Measurements from ENCODE around the gene L3MBTL4. TPM values are rescaled to one million over a fixed set of nuclear protein-coding genes. Genes with fewer than 3 reads are reported as not detected.

L3MBTL4 gene
- total RNA-seq, 2 experiments from 2014 or later = not detected

DNA sequence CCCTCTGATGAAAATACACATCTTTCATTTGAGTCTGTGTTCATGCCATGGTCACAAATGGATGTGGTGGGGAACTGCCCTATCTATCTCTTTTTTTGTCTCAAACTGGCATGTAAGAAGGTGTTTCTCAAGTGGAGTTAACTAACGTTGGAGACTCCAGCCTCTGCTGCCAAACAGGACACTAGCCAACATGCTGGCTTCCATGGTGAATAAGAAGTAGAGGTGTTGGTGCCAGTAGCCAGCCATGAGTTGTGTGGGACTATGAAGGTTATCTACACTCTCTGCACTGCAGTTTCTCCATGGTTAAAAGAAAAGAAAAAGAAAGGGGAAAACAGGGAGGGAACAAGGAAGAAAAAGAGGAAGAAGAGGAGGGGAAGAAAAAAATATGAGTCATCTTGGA, 370.4 kb downstream of the L3MBTL4 start:
- Histone ChIP-seq H3K36me3 (ENCODE audit: insufficient read depth, low read length) (no peaks in the 10 kb centered on the region), H3K79me2 (ENCODE audit: insufficient read depth, low read depth, low read length) (no peaks in the 10 kb centered on the region), H3K27ac (ENCODE audit: low read depth, low read length, poor library complexity, severe bottlenecking) (no peak overlapping the region), H3K4me2 (ENCODE audit: low read length) (no peak overlapping the region), H3K9me2 (ENCODE audit: insufficient read depth, low read length) (no peaks in the 10 kb centered on the region), H2AFZ (ENCODE audit: low read length) (no peak overlapping the region), H3K4me3 (ENCODE audit: low read depth, low read length, poor library complexity, severe bottlenecking) (no peak overlapping the region), H3K4me1 (ENCODE audit: insufficient read depth, low read length, poor library complexity, severe bottlenecking) (no peaks in the 10 kb centered on the region), H4K20me1 (ENCODE audit: insufficient read depth, low read length) (no peaks in the 10 kb centered on the region), H3K9me3 (ENCODE audit: low read length) (no peaks in the 10 kb centered on the region)
- TF ChIP-seq EZH2phosphoT487 (IDR thresholded peaks at IDR 0.05; ENCODE audit: borderline replicate concordance, low read depth, low read length) = no peak
- intact Hi-C loops (cut with micrococcal nuclease; ENCODE audit: unreplicated experiment) = no loop called here
- ChIA-PET POLR2A (no interaction called here), CTCF (ENCODE audit: unreplicated experiment) (no interaction called here)
- no peak for DNase-seq (ENCODE audit: low spot score)
- BruUV-seq (replicated peaks) = no TSS peak

DNA sequence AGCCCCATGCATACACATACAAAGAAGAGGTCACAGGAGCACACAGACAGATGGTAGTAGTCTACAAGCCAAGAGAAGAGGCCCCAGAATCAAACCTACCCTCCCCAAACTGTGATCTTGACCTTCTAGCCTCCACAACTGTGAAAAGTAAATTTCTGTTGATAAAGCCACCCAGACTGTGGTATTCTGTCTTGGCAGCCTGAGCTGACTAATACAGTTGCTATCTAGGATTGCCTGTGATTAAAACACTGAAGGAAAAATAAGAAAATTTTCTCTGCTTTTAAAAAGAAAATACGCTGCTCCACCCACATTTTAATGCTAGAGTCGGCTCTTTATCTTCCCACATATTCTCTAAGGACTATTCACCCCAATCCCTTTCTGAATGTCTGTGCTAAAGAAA, 375.7 kb downstream of the L3MBTL4 start:
- no peak overlapping the region for H2AFZ ChIP-seq (ENCODE audit: low read length)
- POLR2A ChIA-PET = no interaction called here

DNA sequence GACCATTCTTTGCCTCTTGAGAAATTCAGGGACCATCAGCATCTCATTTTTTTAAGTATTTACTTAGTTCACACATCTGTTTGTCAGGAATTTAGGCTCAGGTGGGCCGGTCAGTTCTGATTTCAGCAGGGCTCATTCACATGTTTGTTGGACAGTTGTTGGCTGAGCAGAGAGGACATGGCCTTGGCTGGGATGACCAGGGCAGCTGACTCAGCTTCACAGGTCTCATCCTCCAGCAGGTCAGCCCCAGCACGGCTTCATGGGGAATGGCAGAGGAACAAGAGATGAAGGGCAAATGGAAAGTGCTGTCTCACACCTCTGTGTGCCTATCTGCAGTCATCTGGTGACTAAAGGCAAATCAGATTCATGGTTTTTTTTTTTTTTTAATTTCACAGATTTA, 383.3 kb downstream of the L3MBTL4 start:
- ChIA-PET POLR2A (interaction anchor here (0.6 kb wide), 1 partner anchor 161 kb away, joined by 3 read pairs; no protein-coding TSS in a partner anchor), CTCF (ENCODE audit: unreplicated experiment) (no interaction called here)
- H4K20me1 ChIP-seq (ENCODE audit: insufficient read depth, low read length) = no peaks in the 10 kb centered on the region
- no peaks in the 10 kb centered on the region for H3K79me2 ChIP-seq (ENCODE audit: insufficient read depth, low read depth, low read length)
- intact Hi-C loops (cut with micrococcal nuclease; ENCODE audit: unreplicated experiment) = no loop called here
- H3K9me3 ChIP-seq (ENCODE audit: low read length) = no peaks in the 10 kb centered on the region
- H3K27ac ChIP-seq (ENCODE audit: low read depth, low read length, poor library complexity, severe bottlenecking) = no peak overlapping the region
- TF ChIP-seq, protein P1, sequence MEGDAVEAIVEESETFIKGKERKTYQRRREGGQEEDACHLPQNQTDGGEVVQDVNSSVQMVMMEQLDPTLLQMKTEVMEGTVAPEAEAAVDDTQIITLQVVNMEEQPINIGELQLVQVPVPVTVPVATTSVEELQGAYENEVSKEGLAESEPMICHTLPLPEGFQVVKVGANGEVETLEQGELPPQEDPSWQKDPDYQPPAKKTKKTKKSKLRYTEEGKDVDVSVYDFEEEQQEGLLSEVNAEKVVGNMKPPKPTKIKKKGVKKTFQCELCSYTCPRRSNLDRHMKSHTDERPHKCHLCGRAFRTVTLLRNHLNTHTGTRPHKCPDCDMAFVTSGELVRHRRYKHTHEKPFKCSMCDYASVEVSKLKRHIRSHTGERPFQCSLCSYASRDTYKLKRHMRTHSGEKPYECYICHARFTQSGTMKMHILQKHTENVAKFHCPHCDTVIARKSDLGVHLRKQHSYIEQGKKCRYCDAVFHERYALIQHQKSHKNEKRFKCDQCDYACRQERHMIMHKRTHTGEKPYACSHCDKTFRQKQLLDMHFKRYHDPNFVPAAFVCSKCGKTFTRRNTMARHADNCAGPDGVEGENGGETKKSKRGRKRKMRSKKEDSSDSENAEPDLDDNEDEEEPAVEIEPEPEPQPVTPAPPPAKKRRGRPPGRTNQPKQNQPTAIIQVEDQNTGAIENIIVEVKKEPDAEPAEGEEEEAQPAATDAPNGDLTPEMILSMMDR (conservative IDR thresholded peaks at IDR 0.05; ENCODE audit: low read length) = no peak
- TF ChIP-seq EZH2phosphoT487 (IDR thresholded peaks at IDR 0.05; ENCODE audit: borderline replicate concordance, low read depth, low read length) = no peak
- no peak overlapping the region for H2AFZ ChIP-seq (ENCODE audit: low read length)
- no peaks in the 10 kb centered on the region for H3K4me1 ChIP-seq (ENCODE audit: insufficient read depth, low read length, poor library complexity, severe bottlenecking)
- no peak overlapping the region for H3K4me3 ChIP-seq (ENCODE audit: low read depth, low read length, poor library complexity, severe bottlenecking)
- no peak for DNase-seq (ENCODE audit: low spot score)
- no TSS peak for BruUV-seq (replicated peaks)
- H3K9me2 ChIP-seq (ENCODE audit: insufficient read depth, low read length) = no peaks in the 10 kb centered on the region
- no peaks in the 10 kb centered on the region for H3K36me3 ChIP-seq (ENCODE audit: insufficient read depth, low read length)
- H3K4me2 ChIP-seq (ENCODE audit: low read length) = no peak overlapping the region

More for the DNA sequence above, 375.7 kb downstream of the L3MBTL4 start:
- Histone ChIP-seq H3K27ac (ENCODE audit: low read depth, low read length, poor library complexity, severe bottlenecking) (no peak overlapping the region), H3K4me2 (ENCODE audit: low read length) (no peak overlapping the region), H3K9me2 (ENCODE audit: insufficient read depth, low read length) (no peaks in the 10 kb centered on the region), H3K79me2 (ENCODE audit: insufficient read depth, low read depth, low read length) (no peaks in the 10 kb centered on the region), H3K4me3 (ENCODE audit: low read depth, low read length, poor library complexity, severe bottlenecking) (no peak overlapping the region), H3K9me3 (ENCODE audit: low read length) (no peaks in the 10 kb centered on the region), H3K36me3 (ENCODE audit: insufficient read depth, low read length) (no peaks in the 10 kb centered on the region), H4K20me1 (ENCODE audit: insufficient read depth, low read length) (no peaks in the 10 kb centered on the region), H3K4me1 (ENCODE audit: insufficient read depth, low read length, poor library complexity, severe bottlenecking) (no peaks in the 10 kb centered on the region)
- CTCF ChIA-PET (ENCODE audit: unreplicated experiment) = no interaction called here
- no peak for DNase-seq (ENCODE audit: low spot score)
- TF ChIP-seq, protein P1 (conservative IDR thresholded peaks at IDR 0.05; ENCODE audit: low read length) = no peak
- intact Hi-C loops (cut with micrococcal nuclease; ENCODE audit: unreplicated experiment) = no loop called here
- no TSS peak for BruUV-seq (replicated peaks)
